ENCODE measurements around the gene PTH2R.

DNA sequence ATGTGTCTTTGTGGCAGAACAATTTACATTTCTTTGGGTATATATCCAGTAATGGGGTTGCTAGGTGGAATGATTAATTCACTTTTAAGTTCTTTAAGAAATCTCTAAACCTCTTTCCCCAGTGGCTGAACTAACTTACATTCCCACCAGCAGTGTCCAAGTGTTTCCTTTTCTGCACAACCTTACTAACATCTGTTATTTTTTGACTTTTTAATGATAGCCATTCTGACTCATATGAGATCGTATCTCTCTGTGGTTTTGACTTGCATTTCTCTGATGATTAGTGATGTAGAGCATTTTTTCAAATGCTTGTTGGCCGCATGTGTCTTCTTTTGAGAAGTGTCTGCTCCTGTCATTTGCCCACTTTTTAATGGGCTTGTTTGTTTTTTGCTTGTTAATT lies 43.1 kb upstream of the PTH2R start:
- TF ChIP-seq EZH2 (IDR thresholded peaks at IDR 0.05; ENCODE audit: low read length, missing control alignments) = no peak
- TF ChIP-seq, protein P1, sequence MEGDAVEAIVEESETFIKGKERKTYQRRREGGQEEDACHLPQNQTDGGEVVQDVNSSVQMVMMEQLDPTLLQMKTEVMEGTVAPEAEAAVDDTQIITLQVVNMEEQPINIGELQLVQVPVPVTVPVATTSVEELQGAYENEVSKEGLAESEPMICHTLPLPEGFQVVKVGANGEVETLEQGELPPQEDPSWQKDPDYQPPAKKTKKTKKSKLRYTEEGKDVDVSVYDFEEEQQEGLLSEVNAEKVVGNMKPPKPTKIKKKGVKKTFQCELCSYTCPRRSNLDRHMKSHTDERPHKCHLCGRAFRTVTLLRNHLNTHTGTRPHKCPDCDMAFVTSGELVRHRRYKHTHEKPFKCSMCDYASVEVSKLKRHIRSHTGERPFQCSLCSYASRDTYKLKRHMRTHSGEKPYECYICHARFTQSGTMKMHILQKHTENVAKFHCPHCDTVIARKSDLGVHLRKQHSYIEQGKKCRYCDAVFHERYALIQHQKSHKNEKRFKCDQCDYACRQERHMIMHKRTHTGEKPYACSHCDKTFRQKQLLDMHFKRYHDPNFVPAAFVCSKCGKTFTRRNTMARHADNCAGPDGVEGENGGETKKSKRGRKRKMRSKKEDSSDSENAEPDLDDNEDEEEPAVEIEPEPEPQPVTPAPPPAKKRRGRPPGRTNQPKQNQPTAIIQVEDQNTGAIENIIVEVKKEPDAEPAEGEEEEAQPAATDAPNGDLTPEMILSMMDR (conservative IDR thresholded peaks at IDR 0.05 in 1 of 2, IDR thresholded peaks at IDR 0.05 in 1 of 2; ENCODE audit: low read depth in 1 of 2, low read length in 2 of 2) = no peak
